Liver (tissue), 3 donors: Measurements from ENCODE around the gene ERVFRD-1.

Experiments used
- CTCF ChIP-seq: fragments of 150-350 bp; IDR thresholded peaks from 2 replicates; pipeline ENCODE4 v1.5.1; 2017; ENCODE audit warnings: improper control_type of control experiment, low read depth, low read length; ENCODE audit not compliant: missing input control
- HNF4A ChIP-seq, 2 donors: conservative IDR thresholded peaks; 2 replicates each; pipeline ENCODE4 v1.6.1; 2016; ENCODE audit warnings: antibody characterized with exemption in 2 of 2, mild to moderate bottlenecking in 2 of 2
- JUND ChIP-seq, 2 donors: IDR thresholded peaks; 2 replicates each; pipeline ENCODE4 v1.6.1; 2016; ENCODE audit warnings: antibody characterized with exemption in 2 of 2
- donor health status: healthy.
- donor health status: healthy.

- no peak for TF ChIP-seq CTCF
- TF ChIP-seq HNF4A (conservative IDR thresholded peaks at IDR 0.05) = no peak
- TF ChIP-seq JUND (IDR thresholded peaks at IDR 0.05) = no peak
These were observed 12.5 kb upstream of the ERVFRD-1 start for GRCh38 chr6:11123978-11124377.
